Epithelial cell of esophagus (primary cell): Measurements from ENCODE around the gene ST3GAL5.

Experiments
- DNase-seq: peaks from one replicate; pipeline ENCODE4 v3.0.0; 2010; ENCODE audit warnings: low read depth
- H3K4me3 ChIP-seq: 2 replicates; pipeline ENCODE4 v1.5.1; 2011; ENCODE audit warnings: mild to moderate bottlenecking, low read length, control low read depth
- CTCF ChIP-seq: IDR thresholded peaks from 2 replicates; pipeline ENCODE4 v1.5.1; 2011; ENCODE audit warnings: low read depth, mild to moderate bottlenecking, low read length, control low read depth, inconsistent platforms; ENCODE audit not compliant: insufficient read depth; ENCODE audit errors: missing control alignments

ST3GAL5 gene

DNA sequence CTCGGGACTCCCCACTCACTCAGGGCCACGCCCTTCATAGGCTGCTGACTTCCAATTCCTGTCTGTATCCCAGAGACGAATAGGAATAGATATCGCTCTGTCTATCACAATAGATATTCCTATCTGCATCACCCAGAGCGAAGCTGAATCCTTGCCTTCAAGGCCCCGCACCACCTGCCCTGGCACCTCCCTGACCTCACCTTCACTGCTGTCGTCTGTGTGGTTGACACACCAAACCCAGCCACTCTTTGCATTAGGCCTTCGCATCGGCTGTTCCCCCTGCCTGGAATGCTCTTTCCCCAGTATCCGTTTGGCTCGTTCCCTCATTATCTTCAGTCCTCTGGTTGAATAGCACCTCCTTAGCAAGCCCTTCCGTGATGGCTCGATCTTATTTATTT lies 91.5 kb downstream of the ST3GAL5 start:
- no peak for TF ChIP-seq CTCF
- no peak overlapping the region for H3K4me3 ChIP-seq
- DNase-seq = no peak

DNA sequence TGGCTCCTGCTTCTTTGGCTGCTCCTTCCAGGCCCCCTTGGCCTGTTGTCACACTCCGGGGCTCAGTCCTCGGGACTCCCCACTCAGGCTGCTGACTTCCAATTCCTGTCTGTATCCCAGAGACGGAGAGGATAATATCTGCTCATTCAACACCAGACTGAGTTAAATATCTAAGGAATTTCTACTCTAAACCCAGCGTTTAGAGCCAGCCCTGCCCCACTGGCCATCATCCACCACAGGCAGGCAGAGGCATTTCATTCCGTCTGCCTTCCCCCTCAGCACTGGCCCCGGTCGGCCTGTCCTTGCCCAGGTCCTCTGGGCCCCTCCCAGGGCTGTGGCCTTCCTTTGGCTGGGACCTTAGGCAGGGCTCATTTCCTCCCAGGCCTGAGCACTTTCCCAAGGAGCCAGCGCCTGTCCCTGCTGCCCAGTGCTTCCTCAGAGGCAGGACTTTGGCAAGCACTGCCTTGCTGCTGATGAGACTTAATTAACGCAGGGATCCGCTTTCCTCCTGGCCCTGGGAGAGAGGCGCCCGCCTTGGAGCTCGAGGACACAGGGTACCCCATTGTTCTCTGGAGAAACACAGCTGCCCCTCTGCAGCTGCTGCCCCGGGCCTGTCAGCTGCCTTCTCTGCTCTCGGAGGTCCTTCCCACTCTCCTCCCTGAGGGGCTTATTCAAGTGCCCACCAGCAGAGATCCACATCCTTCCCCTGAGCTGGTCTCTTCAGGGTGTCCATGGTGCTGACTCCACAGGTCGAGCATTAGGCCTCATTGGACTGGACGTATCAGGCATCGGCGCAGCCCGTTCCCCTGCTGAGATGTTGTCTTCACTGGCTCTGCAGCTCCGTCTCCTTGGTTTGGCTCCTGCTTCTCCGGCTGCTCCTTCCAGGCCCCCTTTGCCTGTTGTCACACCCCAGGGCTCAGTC lies 92.2 kb downstream of the ST3GAL5 start:
- no peak overlapping the region for H3K4me3 ChIP-seq
- TF ChIP-seq CTCF = no peak
- DNase-seq = no peak

DNA sequence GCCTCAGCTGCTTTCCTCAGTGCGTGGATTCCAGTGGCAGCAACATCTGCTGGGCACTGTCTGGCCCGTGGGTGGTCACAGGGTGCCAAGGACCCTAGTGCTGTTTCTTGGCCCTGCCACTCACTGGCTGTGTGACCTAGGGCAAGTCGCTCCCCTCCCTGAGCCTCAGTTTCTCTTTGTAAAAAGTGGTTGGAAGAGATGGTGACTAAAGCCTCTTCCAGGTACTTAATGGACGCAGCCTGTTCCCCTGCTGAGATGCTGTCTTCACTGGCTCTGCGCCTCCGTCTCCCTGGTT lies 92.8 kb downstream of the ST3GAL5 start:
- H3K4me3 ChIP-seq = no peak overlapping the region
- no peak for TF ChIP-seq CTCF
- DNase-seq = no peak

- TF ChIP-seq CTCF = no peak
- H3K4me3 ChIP-seq = no peak overlapping the region
- DNase-seq = no peak
Observed at GRCh38 chr2:85795331-85796045, 93.3 kb downstream of the ST3GAL5 start.

DNA sequence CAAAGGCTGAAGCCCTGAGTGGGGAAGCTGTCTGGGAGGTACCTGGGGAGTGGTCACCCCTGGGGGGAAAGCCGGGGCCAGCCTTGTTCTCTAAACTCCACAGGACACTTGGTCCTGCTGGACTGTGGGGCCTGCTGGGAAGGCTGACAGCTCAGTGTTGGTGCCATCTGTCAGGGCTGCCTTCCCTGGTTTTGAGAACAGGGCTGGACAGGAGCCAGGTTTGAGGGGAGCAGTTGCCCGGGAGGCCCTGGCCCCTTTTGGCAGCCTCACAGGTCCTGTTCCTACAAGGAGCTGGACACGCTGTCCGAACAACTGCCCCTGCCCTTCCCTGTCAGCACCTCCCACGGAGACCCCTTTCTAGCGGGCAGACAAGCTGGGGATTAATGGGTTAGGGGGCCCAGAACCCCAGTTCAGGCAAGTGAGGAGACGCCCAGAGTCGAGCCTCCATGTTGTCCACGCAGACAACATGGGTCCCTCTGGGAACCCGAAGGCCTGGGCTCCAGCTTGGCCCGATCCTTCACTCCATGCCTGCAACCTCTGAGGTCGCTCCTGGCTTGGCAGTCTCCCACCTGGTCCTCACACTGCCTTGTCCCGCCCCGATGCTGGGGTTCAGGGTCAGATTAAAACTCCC lies 94.2 kb downstream of the ST3GAL5 start:
- TF ChIP-seq CTCF = no peak
- no peak overlapping the region for H3K4me3 ChIP-seq
- no peak for DNase-seq

DNA sequence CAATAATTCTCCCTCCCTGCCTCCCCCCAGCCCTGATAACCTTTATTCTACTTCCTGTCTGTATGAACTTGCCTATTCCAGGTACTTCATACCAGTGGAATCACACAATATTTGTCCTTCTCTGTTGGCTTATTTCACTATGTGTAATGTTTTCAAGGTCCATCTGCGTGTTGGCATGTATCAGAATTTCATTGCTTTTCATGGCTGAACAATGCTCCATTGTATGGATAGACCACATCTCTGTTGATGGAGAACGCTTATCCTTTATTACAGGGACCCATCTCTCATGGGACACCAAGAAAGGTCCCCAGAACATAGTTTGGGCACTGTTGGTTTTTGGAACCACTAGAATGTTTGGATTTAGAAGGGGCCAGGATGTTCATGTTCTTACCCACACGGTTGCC lies 94.8 kb downstream of the ST3GAL5 start:
- DNase-seq = no peak
- no peak overlapping the region for H3K4me3 ChIP-seq
- no peak for TF ChIP-seq CTCF
